HEK293 (cell line): ENCODE results near the gene SH3BP2.

Experiments
- CTCF ChIP-seq: fragments of 450-650 bp; formaldehyde crosslinking; IDR thresholded peaks from 2 replicates; pipeline ENCODE4 v1.5.1; 2016; ENCODE audit warnings: missing biosample characterization, missing genetic modification characterization
- PATZ1 ChIP-seq: fragments of 450-650 bp; formaldehyde crosslinking; IDR thresholded peaks from 2 replicates; pipeline ENCODE4 v1.5.1; 2016; ENCODE audit warnings: missing biosample characterization, missing genetic modification characterization
- ZBTB8A ChIP-seq: fragments of 450-650 bp; formaldehyde crosslinking; IDR thresholded peaks from 2 replicates; pipeline ENCODE4 v1.5.1; 2016; ENCODE audit warnings: missing biosample characterization, missing genetic modification characterization
- ZNF560 ChIP-seq: fragments of 450-650 bp; formaldehyde crosslinking; IDR thresholded peaks from 2 replicates; pipeline ENCODE4 v1.5.1; 2017; ENCODE audit warnings: missing biosample characterization, missing genetic modification characterization, borderline replicate concordance
- ZNF580 ChIP-seq: fragments of 450-650 bp; formaldehyde crosslinking; IDR thresholded peaks from 2 replicates; pipeline ENCODE4 v1.5.1; 2016; ENCODE audit warnings: missing biosample characterization, missing genetic modification characterization

GRCh38 chr4:2869659-2870058 lies 76.8 kb downstream of the SH3BP2 start:
- no peak for TF ChIP-seq CTCF (tag by site-specific recombination)
- TF ChIP-seq ZBTB8A (tag by site-specific recombination) = no peak
- TF ChIP-seq ZNF560 = no peak
- no peak for TF ChIP-seq ZNF580 (tag by site-specific recombination)
- no peak for TF ChIP-seq PATZ1 (tag by site-specific recombination)
